ENCODE data around the gene GAS6.

GRCh38 chr13:113823771-113824170 lies 40.1 kb downstream of the GAS6 start:
- no peak for TF ChIP-seq CTCF (IDR thresholded peaks at IDR 0.05)
- no peak for TF ChIP-seq POLR2A (IDR thresholded peaks at IDR 0.05)
- TF ChIP-seq EP300 (IDR thresholded peaks at IDR 0.05): no peak
